Measurements from ENCODE around the gene GTF3C2.
A peak's percentile ranks its signal among the peaks of the same experiment; 100 is the strongest.

Gene GTF3C2, protein sequence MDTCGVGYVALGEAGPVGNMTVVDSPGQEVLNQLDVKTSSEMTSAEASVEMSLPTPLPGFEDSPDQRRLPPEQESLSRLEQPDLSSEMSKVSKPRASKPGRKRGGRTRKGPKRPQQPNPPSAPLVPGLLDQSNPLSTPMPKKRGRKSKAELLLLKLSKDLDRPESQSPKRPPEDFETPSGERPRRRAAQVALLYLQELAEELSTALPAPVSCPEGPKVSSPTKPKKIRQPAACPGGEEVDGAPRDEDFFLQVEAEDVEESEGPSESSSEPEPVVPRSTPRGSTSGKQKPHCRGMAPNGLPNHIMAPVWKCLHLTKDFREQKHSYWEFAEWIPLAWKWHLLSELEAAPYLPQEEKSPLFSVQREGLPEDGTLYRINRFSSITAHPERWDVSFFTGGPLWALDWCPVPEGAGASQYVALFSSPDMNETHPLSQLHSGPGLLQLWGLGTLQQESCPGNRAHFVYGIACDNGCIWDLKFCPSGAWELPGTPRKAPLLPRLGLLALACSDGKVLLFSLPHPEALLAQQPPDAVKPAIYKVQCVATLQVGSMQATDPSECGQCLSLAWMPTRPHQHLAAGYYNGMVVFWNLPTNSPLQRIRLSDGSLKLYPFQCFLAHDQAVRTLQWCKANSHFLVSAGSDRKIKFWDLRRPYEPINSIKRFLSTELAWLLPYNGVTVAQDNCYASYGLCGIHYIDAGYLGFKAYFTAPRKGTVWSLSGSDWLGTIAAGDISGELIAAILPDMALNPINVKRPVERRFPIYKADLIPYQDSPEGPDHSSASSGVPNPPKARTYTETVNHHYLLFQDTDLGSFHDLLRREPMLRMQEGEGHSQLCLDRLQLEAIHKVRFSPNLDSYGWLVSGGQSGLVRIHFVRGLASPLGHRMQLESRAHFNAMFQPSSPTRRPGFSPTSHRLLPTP

DNA sequence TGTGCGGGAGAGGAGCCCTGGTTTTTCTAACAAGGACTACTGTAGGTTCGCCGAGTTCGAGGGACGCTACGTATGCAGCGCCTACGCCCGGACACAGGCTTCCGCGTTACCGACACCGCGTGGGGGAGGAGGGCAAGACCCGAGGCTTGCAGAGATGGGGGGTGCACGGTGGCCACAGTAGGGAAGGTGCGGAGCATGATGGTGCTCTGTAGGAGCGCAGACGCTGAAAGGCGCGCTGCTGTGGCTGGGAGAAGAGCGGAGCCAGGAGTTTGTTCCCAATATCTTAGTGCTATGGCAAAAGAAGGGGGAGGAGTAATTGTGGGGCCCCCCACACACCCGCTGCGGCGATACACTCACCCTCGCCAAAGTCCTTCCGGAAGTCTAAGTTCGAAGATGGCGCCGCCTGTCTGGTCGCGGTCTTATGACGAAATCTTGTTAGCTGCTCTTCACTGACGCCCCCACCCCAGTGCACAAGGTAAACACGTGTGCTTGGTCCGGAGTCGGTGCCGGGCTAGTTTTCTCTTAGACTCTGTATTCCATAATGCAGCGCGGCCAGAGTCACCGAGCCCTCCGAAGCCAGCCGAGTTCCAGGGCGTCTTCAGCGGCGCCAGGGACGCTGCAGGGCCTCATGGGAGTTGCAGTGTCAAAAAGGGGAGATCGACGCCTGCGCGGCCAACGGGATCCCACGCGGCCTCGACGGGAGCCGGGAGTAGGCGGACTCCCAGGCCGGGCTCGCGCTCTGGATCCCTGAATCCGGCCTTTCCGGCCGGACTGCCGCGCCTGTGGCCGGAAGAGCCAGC lies at the start of gene GTF3C2:
Gene GTF3C2 (minus strand): TSS at position 383 of the 800 bp plus-strand sequence. CDS start 13,210 bp downstream, outside the sequence.
- peak within 1 kb of the TSS; percentile 97 for H3K4me3 ChIP-seq (ENCODE audit: low read depth, low read length)
- H3K36me3 ChIP-seq (ENCODE audit: control insufficient read depth, insufficient read depth, low read length) = 0 out of 2 replicates have a peak, but pooled peaks cover 5% of the 10 kb centered on the region
- H3K27ac ChIP-seq (ENCODE audit: low read depth, low read length) = peak within 1 kb of the TSS; percentile 96
- H3K9me3 ChIP-seq (ENCODE audit: control insufficient read depth, insufficient read depth, low read depth, low read length) = peaks cover 2% of the 10 kb centered on the region; the same call in 1 of the 2 replicates
- peaks cover 24% of the 10 kb centered on the region for H3K4me1 ChIP-seq (ENCODE audit: control insufficient read depth, insufficient read depth, low read length)
- H3K27me3 ChIP-seq (ENCODE audit: control insufficient read depth, insufficient read depth, low read length) = no peaks in the 10 kb centered on the region
- peak within 1 kb of the TSS; percentile 98 for H3K9ac ChIP-seq (ENCODE audit: low read length)

DNA sequence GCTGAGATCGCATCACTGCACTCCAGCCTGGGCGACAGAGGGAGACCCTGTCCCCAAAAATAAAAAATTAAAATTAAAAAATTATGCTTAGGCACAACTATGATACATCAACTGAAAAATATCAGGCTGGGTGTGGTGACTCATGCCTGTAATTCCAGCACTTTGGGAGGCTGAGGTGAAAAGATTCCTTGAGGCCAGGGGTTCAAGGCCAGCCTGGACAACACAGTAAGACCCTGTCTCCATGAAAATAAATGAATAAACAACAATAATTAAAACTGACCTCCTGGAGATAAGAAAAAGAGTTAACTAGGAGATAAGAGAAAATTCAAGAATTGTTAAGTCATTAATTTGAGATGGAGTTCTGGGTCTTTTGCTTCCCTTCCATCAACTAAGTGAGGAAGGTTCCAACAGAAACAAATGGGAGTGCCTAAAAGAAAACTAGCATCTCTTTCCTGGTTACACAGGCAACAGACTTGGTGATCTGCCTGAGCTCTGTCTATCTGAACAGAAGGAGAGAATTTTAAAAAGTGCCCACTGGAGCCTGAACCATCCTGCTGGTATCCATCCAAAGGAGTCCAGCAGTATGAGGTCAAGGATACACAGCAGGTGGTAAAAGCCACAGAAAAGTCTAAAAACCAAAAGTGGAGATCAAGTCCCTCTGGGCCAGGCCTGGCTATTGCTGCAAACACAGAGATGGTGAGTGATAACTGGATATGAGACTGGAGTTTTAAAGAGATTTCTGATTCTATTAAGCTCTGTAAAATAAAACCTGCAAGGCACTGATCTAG lies 44.0 kb upstream of the GTF3C2 start:
- no peak overlapping the region for H3K9ac ChIP-seq (ENCODE audit: low read length)
- H3K4me1 ChIP-seq (ENCODE audit: control insufficient read depth, insufficient read depth, low read length) = no peaks in the 10 kb centered on the region
- H3K4me3 ChIP-seq (ENCODE audit: low read depth, low read length) = no peak overlapping the region
- H3K36me3 ChIP-seq (ENCODE audit: control insufficient read depth, insufficient read depth, low read length) = peaks cover 13% of the 10 kb centered on the region; the same call in 1 of the 2 replicates
- no peaks in the 10 kb centered on the region for H3K9me3 ChIP-seq (ENCODE audit: control insufficient read depth, insufficient read depth, low read depth, low read length)
- H3K27ac ChIP-seq (ENCODE audit: low read depth, low read length) = no peak overlapping the region
- H3K27me3 ChIP-seq (ENCODE audit: control insufficient read depth, insufficient read depth, low read length) = no peaks in the 10 kb centered on the region

DNA sequence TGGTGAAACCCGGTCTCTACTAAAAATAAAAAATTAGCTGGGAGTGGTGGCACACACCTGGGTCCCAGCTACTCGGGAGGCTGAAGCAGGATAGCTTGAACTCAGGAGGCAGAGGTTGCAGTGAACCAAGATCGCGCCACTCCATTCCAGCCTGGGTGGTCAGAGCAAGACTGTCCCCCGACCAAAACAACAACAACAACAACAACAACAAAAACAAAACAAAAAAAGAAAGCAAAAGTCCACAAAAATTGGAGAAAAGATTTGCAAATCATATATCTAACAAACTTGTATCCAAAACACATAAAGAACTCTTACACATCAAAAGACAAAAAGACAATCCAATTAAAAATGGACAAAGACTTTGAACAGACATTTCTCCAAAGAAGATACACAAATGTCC lies 42.4 kb upstream of the GTF3C2 start:
- no peaks in the 10 kb centered on the region for H3K27me3 ChIP-seq (ENCODE audit: control insufficient read depth, insufficient read depth, low read length)
- H3K9me3 ChIP-seq (ENCODE audit: control insufficient read depth, insufficient read depth, low read depth, low read length) = no peaks in the 10 kb centered on the region
- no peaks in the 10 kb centered on the region for H3K4me1 ChIP-seq (ENCODE audit: control insufficient read depth, insufficient read depth, low read length)
- H3K4me3 ChIP-seq (ENCODE audit: low read depth, low read length) = no peak overlapping the region
- H3K27ac ChIP-seq (ENCODE audit: low read depth, low read length) = no peak overlapping the region
- H3K36me3 ChIP-seq (ENCODE audit: control insufficient read depth, insufficient read depth, low read length) = peaks cover 9% of the 10 kb centered on the region; the same call in 1 of the 2 replicates
- no peak overlapping the region for H3K9ac ChIP-seq (ENCODE audit: low read length)

DNA sequence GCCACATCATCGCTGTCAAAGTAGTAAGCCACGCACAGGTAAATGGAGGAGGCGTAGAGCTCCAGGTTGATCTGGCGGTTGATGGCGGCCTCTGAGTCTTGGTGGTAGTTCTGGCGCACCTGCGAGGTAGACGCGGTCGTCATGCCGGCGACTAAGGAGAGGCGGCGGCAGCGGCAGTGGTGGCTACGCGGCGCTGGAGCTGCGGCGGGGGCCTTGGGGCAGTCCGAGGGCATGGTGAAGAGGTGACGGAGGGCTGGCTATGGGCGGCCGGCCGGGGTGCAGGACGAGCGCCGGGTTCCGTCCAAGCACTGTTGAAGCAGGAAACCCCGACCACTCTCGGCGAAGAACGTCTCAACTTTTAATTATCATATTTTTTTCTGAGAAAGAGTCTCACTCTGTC lies 36.7 kb upstream of the GTF3C2 start:
- Histone ChIP-seq H3K9me3 (ENCODE audit: control insufficient read depth, insufficient read depth, low read depth, low read length) (no peaks in the 10 kb centered on the region), H3K9ac (ENCODE audit: low read length) (no peak overlapping the region), H3K27ac (ENCODE audit: low read depth, low read length) (no peak overlapping the region), H3K4me3 (ENCODE audit: low read depth, low read length) (no peak overlapping the region), H3K4me1 (ENCODE audit: control insufficient read depth, insufficient read depth, low read length) (no peaks in the 10 kb centered on the region), H3K36me3 (ENCODE audit: control insufficient read depth, insufficient read depth, low read length) (peaks cover 9% of the 10 kb centered on the region), H3K27me3 (ENCODE audit: control insufficient read depth, insufficient read depth, low read length) (no peaks in the 10 kb centered on the region)

DNA sequence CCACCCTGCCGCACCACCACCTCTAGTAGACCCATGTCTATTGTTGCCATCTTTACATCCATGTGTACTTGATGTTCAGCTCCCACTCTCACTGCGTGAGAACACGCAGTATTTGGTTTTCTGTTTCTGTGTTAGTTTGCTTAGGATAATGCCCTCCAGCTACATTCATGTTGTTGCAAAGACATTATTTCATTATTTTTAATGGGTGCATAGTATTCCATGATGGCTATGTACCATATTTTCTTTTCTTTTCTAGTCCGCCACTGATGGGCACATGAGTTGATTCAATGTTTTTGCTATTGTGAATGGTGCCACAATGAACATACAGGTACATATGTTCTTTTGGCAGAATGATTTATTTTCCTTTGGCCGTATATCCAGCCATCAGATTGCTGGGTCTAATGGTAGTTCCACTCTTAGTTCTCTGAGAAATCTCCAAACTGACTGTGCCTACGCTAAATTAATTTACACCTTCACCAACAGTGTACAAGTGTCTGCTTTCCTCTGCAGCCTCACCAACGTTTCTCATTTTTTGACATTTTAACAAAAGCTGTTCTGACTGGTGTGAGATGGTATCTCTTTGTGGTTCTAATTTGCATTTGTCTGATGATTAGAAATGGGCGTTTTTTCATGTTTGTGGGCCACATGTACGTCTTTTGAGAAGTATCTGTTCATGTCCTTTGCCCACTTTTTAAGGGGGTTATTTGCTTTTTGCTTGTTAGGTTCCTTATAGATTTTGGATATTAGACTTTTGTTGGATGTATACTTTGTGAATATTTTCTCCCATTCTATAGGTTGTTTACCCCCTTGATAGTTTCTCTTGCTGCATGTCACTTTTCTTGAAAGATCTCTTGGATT lies 34.5 kb upstream of the GTF3C2 start:
- Histone ChIP-seq H3K27me3 (ENCODE audit: control insufficient read depth, insufficient read depth, low read length) (no peaks in the 10 kb centered on the region), H3K4me3 (ENCODE audit: low read depth, low read length) (no peak overlapping the region), H3K9ac (ENCODE audit: low read length) (no peak overlapping the region), H3K9me3 (ENCODE audit: control insufficient read depth, insufficient read depth, low read depth, low read length) (no peaks in the 10 kb centered on the region), H3K27ac (ENCODE audit: low read depth, low read length) (no peak overlapping the region), H3K36me3 (ENCODE audit: control insufficient read depth, insufficient read depth, low read length) (peaks cover 20% of the 10 kb centered on the region), H3K4me1 (ENCODE audit: control insufficient read depth, insufficient read depth, low read length) (no peaks in the 10 kb centered on the region)

DNA sequence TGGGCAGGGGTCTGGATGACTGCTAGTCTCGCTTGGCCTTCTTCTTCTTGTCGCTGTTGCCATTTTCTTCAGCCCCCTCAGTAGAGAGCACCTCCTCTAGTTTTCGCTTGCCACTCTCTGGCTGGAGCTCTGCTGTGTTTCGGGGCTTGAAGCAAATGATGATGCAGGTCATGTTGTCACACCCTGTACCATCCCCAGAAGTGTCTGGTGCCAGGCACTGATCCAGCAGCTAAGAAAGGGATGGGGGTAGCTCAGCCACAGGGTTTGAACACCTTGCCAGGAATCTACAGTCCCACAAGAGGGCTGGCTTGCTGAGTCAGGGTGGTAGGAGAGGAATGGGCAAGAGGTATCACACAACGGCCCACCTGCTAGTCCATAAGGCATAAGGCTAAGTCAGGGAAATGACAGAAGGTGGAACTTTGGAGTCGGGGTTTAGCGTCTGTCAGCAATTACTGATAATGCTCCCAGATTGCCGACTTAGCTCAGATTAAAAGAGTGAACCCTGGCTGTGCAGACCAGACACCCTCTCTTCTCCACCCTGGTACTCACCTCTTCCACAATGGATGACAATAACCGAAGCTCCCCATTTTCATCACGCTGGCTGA lies 25.1 kb upstream of the GTF3C2 start:
- Histone ChIP-seq H3K4me3 (ENCODE audit: low read depth, low read length) (peak overlapping the region; percentile 83; the same call in 1 of the 2 replicates), H3K36me3 (ENCODE audit: control insufficient read depth, insufficient read depth, low read length) (peaks cover 78% of the 10 kb centered on the region), H3K9me3 (ENCODE audit: control insufficient read depth, insufficient read depth, low read depth, low read length) (no peaks in the 10 kb centered on the region), H3K27ac (ENCODE audit: low read depth, low read length) (peak overlapping the region; percentile 87; the same call in 1 of the 2 replicates), H3K4me1 (ENCODE audit: control insufficient read depth, insufficient read depth, low read length) (peaks cover 14% of the 10 kb centered on the region), H3K9ac (ENCODE audit: low read length) (peak overlapping the region; percentile 97), H3K27me3 (ENCODE audit: control insufficient read depth, insufficient read depth, low read length) (no peaks in the 10 kb centered on the region)

DNA sequence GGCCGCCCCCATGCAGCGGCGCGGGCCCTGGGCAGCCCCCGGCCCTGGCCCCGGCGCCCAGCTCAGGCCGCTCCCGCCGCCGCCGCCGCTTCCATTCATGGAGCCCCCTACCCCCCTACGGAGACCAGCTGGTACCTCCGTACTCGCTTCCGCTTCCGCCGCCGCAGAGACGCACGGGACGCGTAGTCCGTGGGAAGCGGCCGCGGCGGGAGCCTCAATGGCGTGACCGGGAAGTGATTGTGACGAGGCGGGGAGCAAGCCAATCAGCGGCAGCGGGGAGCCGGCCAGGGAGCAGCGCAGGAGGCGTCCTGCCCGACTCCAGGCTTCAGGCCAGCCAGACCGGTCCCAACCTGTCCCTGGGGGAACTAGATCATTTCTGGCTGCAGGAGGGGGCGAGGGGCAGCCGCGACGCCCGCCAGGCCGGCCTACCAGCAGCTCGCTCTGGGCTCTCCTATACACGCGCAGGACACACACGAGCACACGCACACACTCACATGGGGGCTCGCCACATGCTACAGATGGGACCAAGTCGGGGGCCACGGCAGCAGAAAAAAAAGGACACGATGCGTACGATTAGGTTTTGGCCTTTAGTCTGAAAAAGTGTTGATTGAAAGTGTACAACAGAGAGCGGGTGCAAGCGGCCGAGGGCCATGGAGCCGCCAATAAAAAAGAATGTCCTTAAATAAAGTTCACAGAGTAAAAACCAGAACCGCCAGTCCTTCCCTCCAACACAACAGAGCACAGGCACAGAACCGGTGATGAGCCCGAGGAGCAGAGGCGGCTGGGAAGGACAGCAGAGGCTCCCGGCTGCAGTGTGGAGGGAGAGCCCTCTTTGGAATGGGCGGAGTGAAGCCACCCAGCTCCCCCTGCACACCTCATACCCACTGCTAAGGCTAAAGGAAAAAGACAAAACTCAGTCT lies 24.3 kb upstream of the GTF3C2 start, which contains the start of gene ZNF513:
Gene ZNF513 (minus strand): TSS at position 109 of the 920 bp plus-strand sequence. CDS start 208 bp downstream, outside the sequence.
- Histone ChIP-seq H3K27ac (ENCODE audit: low read depth, low read length) (peak within 1 kb of the TSS; percentile 87), H3K27me3 (ENCODE audit: control insufficient read depth, insufficient read depth, low read length) (no peaks in the 10 kb centered on the region), H3K36me3 (ENCODE audit: control insufficient read depth, insufficient read depth, low read length) (peaks cover 79% of the 10 kb centered on the region), H3K4me1 (ENCODE audit: control insufficient read depth, insufficient read depth, low read length) (peaks cover 14% of the 10 kb centered on the region), H3K4me3 (ENCODE audit: low read depth, low read length) (peak within 1 kb of the TSS; percentile 83), H3K9ac (ENCODE audit: low read length) (peak within 1 kb of the TSS; percentile 97), H3K9me3 (ENCODE audit: control insufficient read depth, insufficient read depth, low read depth, low read length) (no peaks in the 10 kb centered on the region)

DNA sequence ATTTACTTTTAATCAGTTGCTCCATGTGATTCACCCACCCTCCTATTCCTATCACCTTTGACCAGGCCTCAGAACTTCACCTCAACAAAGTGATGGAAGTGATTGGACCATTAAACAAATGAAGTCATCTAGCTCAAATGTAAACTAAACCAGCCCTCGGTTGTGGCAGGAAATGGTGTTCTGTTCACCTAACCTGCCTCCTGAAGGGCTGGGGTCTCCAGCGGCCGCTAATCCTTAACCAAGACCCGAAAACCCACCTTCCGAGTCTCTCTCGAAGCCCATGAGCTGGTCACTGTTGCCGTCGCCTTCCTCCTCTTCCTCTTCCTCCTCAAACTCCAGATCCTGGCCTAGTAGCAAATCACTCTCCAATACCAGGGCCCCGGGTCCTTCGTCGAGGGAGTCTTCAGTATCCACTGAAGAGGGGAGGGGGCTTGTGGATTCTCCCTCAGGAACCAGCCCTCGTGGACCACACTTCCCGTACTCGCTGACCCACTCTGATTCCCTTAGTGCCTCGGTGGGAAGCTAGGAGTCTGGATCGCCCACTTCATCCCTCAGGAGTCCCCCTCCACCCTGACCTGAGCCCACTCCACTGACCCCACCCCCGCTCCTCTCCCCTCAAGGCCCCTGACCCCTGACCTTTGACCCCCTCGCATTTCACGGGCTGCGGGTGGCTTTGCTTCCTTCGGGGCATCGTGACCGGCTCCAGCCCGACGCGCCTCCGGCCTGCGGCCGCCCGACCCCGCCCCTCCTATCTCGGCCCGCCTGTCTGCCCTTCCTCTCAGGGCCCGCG lies 23.5 kb upstream of the GTF3C2 start:
- peak overlapping the region; percentile 69 for H3K27ac ChIP-seq (ENCODE audit: low read depth, low read length)
- peaks cover 14% of the 10 kb centered on the region for H3K4me1 ChIP-seq (ENCODE audit: control insufficient read depth, insufficient read depth, low read length)
- no peaks in the 10 kb centered on the region for H3K27me3 ChIP-seq (ENCODE audit: control insufficient read depth, insufficient read depth, low read length)
- no peaks in the 10 kb centered on the region for H3K9me3 ChIP-seq (ENCODE audit: control insufficient read depth, insufficient read depth, low read depth, low read length)
- H3K4me3 ChIP-seq (ENCODE audit: low read depth, low read length) = peak overlapping the region; percentile 83
- peak overlapping the region; percentile 97 for H3K9ac ChIP-seq (ENCODE audit: low read length)
- H3K36me3 ChIP-seq (ENCODE audit: control insufficient read depth, insufficient read depth, low read length) = peaks cover 79% of the 10 kb centered on the region
